ENCODE results near the gene TIMM13.

DNA sequence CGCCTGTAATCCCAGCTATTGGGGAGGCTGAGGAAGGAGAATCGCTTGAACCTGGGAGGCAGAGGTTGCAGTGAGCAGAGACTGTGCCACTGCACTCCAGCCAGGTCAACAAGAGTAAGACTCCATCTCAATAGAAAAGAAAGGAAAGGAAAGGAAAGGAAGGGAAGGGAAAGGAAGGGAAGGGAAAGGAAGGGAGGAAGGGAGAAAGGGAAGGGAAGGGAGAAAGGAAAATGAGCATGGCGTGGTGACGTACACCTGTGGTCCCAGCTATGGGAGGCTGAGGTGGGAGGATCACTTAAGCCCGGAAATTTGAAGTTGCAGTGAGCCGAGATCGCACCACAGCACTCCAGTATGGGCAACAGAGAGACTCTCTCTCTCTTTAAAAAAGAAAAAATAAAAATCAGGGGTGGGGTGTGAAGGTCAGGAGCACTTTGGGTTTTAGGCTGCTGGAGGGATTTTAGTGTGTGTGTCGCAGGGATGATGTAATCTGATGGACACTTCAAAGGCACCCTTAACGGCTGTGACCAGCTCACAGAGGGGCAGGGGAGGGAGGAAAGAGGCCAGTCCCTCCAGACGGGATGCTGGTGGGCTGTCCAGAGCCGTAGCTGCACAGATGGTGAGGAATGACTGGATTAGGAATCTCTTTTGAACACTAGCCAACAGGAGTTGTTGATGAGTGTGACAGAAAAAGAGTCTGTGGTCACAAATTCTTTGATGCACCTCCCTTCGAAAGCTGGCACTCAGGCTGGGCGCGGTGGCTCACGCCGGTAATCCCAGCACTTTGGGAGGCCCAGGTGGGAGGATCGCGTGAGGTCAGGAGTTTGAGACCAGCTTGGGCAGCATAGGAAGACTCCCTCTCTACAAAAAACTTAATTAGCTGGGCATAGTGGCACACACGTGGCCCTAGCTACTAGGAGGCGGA, 39.8 kb downstream of the TIMM13 start:
- TF ChIP-seq, protein P1, sequence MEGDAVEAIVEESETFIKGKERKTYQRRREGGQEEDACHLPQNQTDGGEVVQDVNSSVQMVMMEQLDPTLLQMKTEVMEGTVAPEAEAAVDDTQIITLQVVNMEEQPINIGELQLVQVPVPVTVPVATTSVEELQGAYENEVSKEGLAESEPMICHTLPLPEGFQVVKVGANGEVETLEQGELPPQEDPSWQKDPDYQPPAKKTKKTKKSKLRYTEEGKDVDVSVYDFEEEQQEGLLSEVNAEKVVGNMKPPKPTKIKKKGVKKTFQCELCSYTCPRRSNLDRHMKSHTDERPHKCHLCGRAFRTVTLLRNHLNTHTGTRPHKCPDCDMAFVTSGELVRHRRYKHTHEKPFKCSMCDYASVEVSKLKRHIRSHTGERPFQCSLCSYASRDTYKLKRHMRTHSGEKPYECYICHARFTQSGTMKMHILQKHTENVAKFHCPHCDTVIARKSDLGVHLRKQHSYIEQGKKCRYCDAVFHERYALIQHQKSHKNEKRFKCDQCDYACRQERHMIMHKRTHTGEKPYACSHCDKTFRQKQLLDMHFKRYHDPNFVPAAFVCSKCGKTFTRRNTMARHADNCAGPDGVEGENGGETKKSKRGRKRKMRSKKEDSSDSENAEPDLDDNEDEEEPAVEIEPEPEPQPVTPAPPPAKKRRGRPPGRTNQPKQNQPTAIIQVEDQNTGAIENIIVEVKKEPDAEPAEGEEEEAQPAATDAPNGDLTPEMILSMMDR (IDR thresholded peaks at IDR 0.05), result no peak
- TF ChIP-seq EZH2 (IDR thresholded peaks at IDR 0.05; ENCODE audit: borderline replicate concordance, insufficient read depth, low read depth, low read length, poor library complexity, severe bottlenecking), result no peak

Measured in B cell (primary cell).